ENCODE data around the gene FOXC2.

Gene FOXC2

GRCh38 chr16:86610779-86611524 lies 44.3 kb downstream of the FOXC2 start:
- no peaks in the 10 kb centered on the region for H3K4me1 ChIP-seq
- TF ChIP-seq CTCF (IDR thresholded peaks at IDR 0.05; ENCODE audit: low read depth, low read length) = no peak
- no peaks in the 10 kb centered on the region for H3K9me3 ChIP-seq
- no peaks in the 10 kb centered on the region for H3K27me3 ChIP-seq
- H3K36me3 ChIP-seq = no peaks in the 10 kb centered on the region
- no peak for DNase-seq
- no peak overlapping the region for H3K4me3 ChIP-seq (ENCODE audit: low read depth, low read length)

GRCh38 chr16:86611525-86611855 lies 44.9 kb downstream of the FOXC2 start:
- Histone ChIP-seq H3K4me3 (ENCODE audit: low read depth, low read length) (no peak overlapping the region), H3K27me3 (no peaks in the 10 kb centered on the region), H3K4me1 (no peaks in the 10 kb centered on the region), H3K36me3 (no peaks in the 10 kb centered on the region), H3K9me3 (no peaks in the 10 kb centered on the region)
- no peak for DNase-seq
- no peak for TF ChIP-seq CTCF (IDR thresholded peaks at IDR 0.05; ENCODE audit: low read depth, low read length)

- no peaks in the 10 kb centered on the region for H3K27me3 ChIP-seq
- H3K36me3 ChIP-seq = no peaks in the 10 kb centered on the region
- no peaks in the 10 kb centered on the region for H3K9me3 ChIP-seq
- TF ChIP-seq CTCF (IDR thresholded peaks at IDR 0.05; ENCODE audit: low read depth, low read length) = no peak
- H3K4me1 ChIP-seq = no peaks in the 10 kb centered on the region
- DNase-seq = no peak
- no peak overlapping the region for H3K4me3 ChIP-seq (ENCODE audit: low read depth, low read length)
Observed at GRCh38 chr16:86611941-86612340, 45.3 kb downstream of the FOXC2 start.

GRCh38 chr16:86614699-86615098 lies 48.1 kb downstream of the FOXC2 start:
- Histone ChIP-seq H3K27me3 (no peaks in the 10 kb centered on the region), H3K4me1 (no peaks in the 10 kb centered on the region), H3K9me3 (no peaks in the 10 kb centered on the region), H3K36me3 (no peaks in the 10 kb centered on the region), H3K4me3 (ENCODE audit: low read depth, low read length) (no peak overlapping the region)
- DNase-seq = no peak
- no peak for TF ChIP-seq CTCF (IDR thresholded peaks at IDR 0.05; ENCODE audit: low read depth, low read length)

- Histone ChIP-seq H3K9me3 (no peaks in the 10 kb centered on the region), H3K36me3 (no peaks in the 10 kb centered on the region), H3K4me1 (no peaks in the 10 kb centered on the region), H3K4me3 (ENCODE audit: low read depth, low read length) (no peak overlapping the region), H3K27me3 (no peaks in the 10 kb centered on the region)
- TF ChIP-seq CTCF (IDR thresholded peaks at IDR 0.05; ENCODE audit: low read depth, low read length) = no peak
- no peak for DNase-seq
Observed at GRCh38 chr16:86616906-86617305, 50.3 kb downstream of the FOXC2 start.

- Histone ChIP-seq H3K36me3 (no peaks in the 10 kb centered on the region), H3K27me3 (no peaks in the 10 kb centered on the region), H3K9me3 (no peaks in the 10 kb centered on the region), H3K4me1 (no peaks in the 10 kb centered on the region), H3K4me3 (ENCODE audit: low read depth, low read length) (no peak overlapping the region)
- TF ChIP-seq CTCF (IDR thresholded peaks at IDR 0.05; ENCODE audit: low read depth, low read length) = no peak
- no peak for DNase-seq
Observed at GRCh38 chr16:86618431-86619238, 52.0 kb downstream of the FOXC2 start.
